Hematopoietic multipotent progenitor cell treated with erythropoietin and hydrocortisone succinate and interleukin-3 and kit ligand, for 4 days (in vitro differentiated cells): ENCODE results near the gene RMRP.
A peak's percentile ranks its signal among the peaks of the same experiment; 100 is the strongest.
"Not testable (repeated sequence)": the region's sequence is repeated elsewhere in the genome, so short reads cannot be mapped to it uniquely, and the experiment has no call there.

Experiments used
- DNase-seq: peaks from one replicate; pipeline ENCODE4 v3.0.0-alpha.2; 2015

RMRP gene

GRCh38 chr9:35664531-35665470, 7.0 kb upstream of the RMRP start, which contains the start of gene ARHGEF39:
TSS of gene ARHGEF39 (minus strand) at chr9:35665195. CDS start at chr9:35665169, 26 bp downstream.
- DNase-seq = peak; percentile 92

DNA sequence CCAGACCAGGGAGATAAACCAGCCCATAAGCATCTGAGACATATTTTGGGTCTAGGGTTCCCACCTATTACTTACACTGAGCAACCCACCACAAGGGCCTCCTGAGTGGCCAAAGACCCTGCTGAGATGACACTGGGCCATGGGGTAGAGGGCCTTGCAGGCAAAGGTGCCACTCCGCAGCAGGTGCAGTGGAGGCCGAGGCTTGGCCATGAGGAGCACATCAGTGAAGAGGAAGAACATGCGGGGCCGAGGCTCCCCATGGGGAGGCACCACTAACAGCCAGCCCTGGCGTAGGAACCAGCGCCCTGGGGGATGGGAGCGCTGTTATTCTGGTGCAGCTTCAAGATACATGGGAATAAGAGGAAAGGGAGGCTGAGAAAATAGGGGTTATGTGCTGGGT, 4.6 kb upstream of the RMRP start:
- no peak for DNase-seq

GRCh38 chr9:35661756-35662350, 4.0 kb upstream of the RMRP start:
- DNase-seq = no peak

GRCh38 chr9:35660966-35661415, 3.2 kb upstream of the RMRP start:
- DNase-seq = peak; percentile 44

- no peak for DNase-seq
Measured at GRCh38 chr9:35659340-35659739, 1.5 kb upstream of the RMRP start.

GRCh38 chr9:35658968-35659220, 1.1 kb upstream of the RMRP start:
- DNase-seq = peak; percentile 63

DNA sequence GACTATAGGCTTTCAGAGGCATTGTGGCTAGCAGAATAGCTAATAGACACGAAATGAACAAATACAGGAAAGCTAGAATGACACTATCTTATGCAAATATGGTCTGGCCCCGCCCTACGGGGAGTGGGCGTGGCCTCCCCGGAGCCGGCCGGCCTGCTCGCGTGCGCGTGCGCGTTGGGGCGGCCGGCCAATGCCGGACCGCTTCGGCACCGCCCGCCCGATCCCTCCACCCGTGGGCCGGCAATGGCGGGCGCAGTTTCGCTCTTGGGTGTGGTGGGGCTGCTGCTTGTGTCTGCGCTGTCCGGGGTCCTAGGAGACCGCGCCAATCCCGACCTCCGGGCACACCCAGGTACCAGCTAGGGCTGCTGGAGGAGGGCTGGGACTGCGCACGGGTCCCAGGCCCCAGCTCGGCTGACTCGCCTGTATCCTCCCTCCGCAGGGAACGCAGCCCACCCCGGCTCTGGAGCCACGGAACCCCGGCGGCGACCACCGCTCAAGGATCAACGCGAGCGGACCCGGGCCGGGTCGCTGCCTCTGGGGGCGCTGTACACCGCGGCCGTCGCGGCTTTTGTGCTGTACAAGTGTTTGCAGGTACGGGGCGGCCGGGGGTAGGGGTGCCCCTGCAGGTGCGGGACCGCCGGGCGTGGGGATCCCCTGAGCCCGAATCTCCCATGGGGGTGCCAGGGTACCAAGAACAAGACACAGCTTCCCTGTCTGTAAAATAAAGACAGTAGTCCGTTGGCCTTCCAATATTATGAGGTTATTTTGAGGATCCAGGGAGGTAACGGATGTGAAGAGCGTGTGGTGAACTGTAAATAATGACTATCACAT, 533 bp upstream of the RMRP start, which contains the start of gene CCDC107:
Gene CCDC107, plus strand, starts transcription at position 156 of the 831 bp plus-strand sequence. Its CDS starts 88 bp downstream, at position 244.
- DNase-seq = peak; percentile 94

DNA sequence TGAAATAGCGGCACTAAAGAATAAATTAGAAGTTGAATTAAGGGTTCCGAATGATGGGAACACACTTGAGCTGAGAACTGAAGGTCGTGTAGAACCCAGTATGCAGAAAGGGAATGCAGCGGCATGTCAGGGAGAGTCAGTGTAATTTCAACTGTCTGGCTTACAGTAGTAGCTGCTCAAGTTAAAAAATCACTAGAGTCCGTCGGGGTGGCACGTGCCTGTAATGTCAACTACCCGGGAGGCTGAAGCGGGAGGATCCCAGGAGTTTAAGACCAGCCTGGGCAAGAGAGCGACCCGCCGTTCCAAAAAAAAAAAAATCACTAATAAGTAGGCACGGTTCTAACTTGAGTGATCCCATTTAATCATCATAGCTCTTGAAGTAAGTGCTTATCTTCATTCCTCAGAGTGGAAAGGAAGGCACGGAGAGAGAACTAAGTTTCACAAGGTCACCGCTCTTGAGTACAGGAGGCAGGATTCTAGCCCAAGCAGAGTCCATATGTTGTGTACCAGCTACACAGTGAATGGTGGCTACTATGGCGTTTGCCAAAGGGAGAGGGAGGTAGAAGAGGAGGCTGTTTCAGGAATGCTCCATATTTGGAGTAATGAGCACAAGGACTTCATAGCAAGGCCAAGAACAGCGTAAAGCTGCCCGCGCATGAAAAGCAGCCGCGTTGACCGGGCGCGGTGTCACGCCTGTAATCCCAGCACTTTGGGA, 831 bp downstream of the RMRP start:
- peak; percentile 60 for DNase-seq

DNA sequence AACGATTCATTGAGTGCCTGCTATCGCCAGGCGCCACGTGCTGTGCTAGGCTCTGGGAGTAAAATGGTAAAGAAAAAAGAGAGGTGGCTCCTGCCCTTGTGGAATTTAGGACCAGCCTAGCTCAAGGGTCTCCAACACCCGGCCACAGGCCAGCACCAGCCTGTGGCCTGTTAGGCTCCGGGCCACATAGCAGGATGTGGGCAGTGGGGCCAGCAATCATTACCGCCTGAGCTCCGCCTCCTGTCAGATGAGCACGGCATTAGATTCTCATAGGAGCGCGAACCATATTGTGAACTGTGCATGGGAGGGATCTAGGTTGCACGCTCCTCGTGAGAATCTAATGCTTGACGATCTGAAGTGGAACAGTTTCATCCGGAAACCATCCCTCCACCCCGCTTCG, 1.5 kb downstream of the RMRP start:
- peak; percentile 60 for DNase-seq

- no peak for DNase-seq
Measured at GRCh38 chr9:35653611-35654010, 4.2 kb downstream of the RMRP start.

GRCh38 chr9:35652829-35653209, 5.0 kb downstream of the RMRP start:
- DNase-seq = no peak

- DNase-seq = peak; percentile 31
Measured at GRCh38 chr9:35651956-35652828, 5.6 kb downstream of the RMRP start.

- DNase-seq = no peak
Measured at GRCh38 chr9:35650341-35651158, 7.3 kb downstream of the RMRP start, which contains the start of gene SIT1. TSS of gene SIT1 (minus strand) at chr9:35650931. CDS start at chr9:35650853, 78 bp downstream.

- DNase-seq = peak; percentile 58
Measured at GRCh38 chr9:35649431-35650340, 8.1 kb downstream of the RMRP start.

- DNase-seq = peak; percentile 96
Measured at GRCh38 chr9:35646533-35647265, 11.1 kb downstream of the RMRP start.

DNA sequence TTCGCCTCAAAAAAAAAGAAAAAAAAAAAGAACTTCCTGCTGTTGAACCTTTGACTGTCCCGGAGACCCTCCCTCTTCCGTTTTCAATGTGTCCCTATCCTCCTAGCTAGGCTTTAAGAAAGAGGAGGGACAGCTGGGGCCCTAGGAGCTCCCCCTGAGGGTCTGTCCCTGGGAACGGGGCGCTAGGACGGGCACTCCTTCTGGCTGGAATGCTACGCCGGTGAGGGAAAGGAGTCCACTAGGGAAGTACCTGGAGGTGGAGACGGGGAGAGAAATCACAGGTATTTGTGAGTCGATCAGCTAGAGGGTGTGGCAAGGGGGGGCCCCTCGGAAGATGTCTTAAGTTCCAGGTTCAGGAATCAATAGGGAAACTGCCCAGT, 11.7 kb downstream of the RMRP start:
- DNase-seq = peak; percentile 54

- not testable (repeated sequence) for DNase-seq
Measured at GRCh38 chr9:35645736-35646135, 12.1 kb downstream of the RMRP start.

- DNase-seq = no peak
Measured at GRCh38 chr9:35643046-35643445, 14.8 kb downstream of the RMRP start.

- DNase-seq = peak; percentile 55
Measured at GRCh38 chr9:35641478-35641877, 16.3 kb downstream of the RMRP start.
